DMS79 treated with DMSO at 0.1 percent for 48 hours (cell line): ENCODE measurements around the gene SOX3.

ENCODE experiments used
- DNase-seq: peaks from one replicate; lab custom pipeline; 2025; lab: John Stamatoyannopoulos, UW

Gene SOX3

GRCh38 chrX:140495739-140496138 lies 9.1 kb downstream of the SOX3 start:
- DNase-seq, result no peak

DNA sequence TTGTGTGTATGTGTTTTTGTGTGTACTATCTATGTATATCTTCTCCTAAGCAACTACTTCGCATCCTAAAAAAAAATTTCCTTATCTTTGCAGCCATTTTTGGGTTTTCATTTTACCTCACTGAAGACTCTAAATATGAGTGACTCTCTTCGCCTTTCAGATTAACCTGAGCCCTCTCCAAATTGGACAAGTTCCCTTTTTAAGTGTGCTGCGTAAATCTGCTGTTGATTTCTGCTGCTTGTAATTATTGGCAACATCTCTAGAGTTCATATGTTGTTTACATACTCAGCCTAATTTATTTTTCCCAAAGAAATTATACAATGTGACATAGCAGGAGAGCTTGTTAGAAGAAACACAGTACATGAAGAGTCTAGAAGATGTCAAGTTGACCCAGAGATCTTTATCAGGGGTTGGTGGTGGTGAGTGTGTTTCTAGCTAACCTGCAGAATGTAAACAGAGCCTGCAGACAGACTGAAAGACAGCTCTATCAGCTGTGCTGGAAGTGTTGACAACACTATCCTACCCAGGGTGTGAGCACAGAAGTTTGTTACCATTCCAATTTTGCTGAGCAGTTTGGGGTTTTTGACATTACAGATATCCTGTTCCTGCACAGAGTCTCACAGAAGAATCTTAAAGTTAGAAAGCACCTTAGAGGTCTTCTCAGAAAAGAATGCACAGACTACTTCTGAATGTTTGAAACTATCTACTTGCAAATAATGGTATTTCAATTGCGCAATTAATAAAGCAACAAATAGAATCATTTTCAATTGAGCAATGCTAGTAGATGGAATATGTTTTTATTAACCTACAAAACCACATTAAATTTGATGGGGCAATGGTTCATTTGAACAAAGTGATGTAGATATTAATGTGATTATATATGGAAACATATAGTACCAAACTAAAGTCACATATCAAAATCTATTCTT lies 12.5 kb downstream of the SOX3 start:
- DNase-seq, result no peak

GRCh38 chrX:140480765-140481164 lies 24.1 kb downstream of the SOX3 start:
- DNase-seq, result no peak

DNA sequence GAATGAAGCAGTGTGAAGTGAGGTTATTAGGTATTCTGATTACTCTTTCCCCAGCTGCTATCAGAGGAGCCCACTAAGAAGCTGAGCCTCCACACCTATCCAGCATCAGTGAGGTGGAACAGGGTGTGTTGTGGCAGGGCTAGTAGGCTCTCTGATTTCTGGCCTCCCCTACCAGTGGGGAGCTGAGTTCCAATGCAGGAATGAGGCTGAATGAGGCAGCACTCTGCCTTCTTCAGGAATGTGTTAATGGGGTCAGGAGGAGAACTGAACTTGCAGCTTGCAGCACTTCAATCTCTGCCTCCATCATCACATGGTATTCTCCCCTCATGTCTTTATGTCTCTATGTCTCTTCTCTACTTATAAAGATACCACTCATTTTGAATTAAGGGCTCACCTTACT lies 26.9 kb downstream of the SOX3 start:
- DNase-seq, result no peak

- DNase-seq, result no peak
These were observed 29.8 kb downstream of the SOX3 start for GRCh38 chrX:140475025-140475424.

GRCh38 chrX:140467211-140467610 lies 37.7 kb downstream of the SOX3 start:
- DNase-seq, result no peak
